ENCODE measurements around the gene TRIM17.

The TRIM17 gene

DNA sequence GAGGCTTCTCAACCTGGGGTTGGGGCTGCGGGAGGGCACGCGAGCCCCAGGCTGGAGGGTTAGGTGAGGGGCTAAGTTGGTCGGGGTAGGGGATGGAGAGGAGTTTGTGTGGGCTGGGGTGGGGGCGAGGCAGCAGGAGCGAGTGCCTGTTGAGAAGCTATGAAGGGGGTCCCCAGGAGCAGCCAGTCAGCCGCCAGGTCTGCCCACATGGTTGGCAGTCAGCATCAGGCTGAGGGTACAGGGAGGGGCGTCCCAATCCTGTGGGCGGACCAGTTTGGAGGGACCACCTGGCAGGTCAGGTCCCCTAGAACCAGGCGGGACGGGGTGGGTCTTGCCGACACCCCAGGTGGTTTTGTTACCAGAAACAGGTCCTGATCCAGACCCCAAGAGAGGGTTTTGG, 400 bp upstream of the TRIM17 start:
- no peak for DNase-seq

DNA sequence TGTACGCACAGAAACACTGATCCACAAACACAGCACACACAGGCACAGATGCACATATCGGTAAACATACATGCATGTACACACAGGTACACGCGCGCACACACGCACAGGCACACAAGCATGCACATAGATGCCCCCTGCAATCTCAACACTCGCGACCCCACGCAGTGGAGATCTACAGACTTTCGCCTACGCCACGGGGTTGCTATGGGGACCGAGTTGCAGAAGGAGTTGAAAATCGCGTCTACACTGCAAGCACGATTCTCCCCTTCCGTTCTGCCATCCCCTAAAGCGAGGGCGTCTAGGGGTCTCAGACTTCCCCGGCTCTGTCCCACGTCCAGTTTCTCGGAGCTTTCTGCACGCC, 826 bp downstream of the TRIM17 start:
- no peak for DNase-seq

DNA sequence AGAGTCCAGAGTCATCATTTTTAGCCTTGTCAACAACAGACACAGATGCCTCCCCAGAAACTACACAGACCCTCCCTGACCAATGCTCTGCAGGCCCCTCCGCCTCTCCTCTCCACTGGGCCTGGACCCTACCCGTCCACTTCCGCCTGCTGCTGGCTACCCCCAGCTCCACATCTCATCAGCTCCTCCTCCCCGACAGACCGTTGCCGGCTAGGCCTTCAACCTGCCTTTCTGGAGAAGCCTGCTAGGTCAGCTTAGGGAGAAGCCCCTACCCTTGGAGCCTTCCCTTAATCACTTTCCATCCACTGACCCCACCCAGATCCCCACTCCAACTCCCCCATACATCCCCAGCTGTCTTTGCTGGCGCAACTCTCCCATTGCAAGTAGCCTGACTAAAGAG, 1.4 kb downstream of the TRIM17 start:
- DNase-seq: no peak

DNA sequence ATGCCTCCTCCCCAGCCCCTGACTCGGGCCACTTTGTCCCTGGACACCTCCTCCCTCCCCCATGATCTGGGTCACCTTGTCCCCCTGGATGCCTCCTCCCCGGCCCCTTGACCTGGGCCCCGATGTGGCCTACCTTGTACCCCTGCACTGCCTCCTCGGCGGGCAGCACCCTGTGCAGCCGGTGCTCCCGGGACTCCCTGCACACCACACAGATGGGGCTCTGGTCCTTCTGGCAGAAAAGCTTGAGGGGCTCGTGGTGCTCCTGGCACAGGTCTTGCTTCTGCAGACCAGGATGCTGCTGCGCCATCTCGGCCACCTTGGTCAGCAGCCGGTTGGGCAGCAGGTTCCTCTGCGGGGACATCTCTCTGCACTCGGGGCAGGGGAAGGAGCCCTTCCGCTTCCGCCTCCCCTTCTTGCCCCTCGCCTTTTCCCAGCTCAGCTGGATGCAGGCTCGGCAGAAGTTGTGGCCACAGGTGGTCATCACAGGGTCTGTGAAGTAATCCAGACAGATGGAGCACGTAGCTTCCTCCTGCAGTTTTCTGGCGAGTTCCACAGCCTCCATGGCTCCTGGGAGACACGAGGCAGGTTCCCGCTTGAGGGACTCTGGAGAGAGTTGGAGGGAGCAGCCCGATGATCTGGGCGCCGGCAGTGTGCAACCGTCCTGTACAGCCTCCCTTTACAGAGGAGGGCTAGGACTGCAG, 2.0 kb downstream of the TRIM17 start:
- no peak for DNase-seq

DNA sequence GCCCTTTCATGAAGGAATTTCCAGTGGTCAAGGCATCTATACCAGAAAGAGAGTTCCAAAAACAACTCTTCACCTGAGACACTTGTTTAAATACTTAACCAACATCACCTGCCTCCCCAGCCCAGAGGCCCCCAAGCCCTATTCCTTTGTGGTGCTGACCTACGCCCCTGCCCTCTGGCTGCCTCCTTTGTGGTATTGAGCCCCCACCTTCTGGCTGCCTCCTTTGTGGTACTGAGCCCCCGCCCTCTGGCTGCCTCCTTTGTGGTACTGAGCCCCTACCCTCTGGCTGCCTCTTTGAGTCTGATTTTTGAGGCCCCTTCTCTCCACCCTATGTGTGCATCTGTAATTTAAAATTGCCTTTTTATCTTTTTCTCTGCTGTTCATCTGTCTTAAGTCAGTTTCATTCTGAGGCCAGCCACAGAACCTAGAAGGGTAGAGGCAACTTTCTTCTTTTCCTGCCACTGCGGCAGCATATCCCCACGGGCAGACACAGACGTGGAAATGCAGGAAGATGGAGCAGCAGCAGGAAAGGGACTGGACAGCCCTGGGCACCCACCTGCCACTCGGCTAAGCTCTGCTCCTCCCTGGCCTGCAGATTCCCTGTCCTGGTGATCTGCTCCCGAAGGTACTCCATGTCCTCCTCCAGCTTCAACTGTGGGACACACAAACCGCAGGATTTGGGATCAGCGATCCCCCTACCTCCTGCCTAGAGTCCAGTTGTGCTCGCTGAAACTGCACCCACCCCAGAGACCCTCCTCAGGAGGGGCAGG, 3.2 kb downstream of the TRIM17 start:
- DNase-seq: no peak

DNA sequence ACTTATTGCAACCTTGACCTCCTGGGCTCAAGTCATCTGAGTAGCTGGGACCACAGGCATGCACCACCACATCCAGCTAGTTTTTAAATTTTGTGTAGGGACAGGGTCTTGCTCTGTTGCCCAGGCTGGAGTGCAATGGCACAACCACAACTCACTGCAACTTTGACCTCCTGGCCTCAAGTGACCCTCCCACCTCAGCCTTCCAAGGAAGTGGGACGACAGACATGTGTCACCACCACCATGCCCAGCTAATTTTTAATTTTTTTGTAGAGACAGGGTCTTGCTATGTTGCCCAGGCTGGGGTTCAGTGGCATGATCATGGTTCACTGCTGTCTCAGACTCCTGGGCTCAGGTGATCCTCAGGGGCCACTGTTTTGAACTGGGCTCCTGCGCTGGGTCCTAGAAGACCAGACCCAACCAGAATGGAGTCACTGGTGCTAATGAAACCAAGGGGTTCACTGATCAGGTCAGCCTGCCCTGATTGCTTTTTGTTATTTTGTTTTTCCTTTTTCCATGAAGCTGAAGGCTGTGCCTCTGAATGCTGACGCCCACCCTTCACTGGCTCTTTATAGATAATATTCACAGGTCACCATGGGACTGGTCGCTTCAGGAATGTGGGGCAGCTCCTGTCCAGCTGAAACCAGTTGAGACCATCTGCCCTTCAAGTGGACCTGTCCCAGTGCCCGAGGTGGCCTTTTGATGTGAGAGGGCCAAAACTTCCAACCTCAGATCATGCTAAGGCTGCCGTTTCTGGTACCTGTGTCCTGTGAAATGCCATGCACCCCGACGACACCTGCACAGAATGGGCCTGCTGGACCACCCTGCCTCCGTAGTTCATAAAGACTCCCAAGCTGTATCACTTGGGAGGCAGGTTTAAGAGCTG, 4.9 kb downstream of the TRIM17 start:
- no peak for DNase-seq

DNA sequence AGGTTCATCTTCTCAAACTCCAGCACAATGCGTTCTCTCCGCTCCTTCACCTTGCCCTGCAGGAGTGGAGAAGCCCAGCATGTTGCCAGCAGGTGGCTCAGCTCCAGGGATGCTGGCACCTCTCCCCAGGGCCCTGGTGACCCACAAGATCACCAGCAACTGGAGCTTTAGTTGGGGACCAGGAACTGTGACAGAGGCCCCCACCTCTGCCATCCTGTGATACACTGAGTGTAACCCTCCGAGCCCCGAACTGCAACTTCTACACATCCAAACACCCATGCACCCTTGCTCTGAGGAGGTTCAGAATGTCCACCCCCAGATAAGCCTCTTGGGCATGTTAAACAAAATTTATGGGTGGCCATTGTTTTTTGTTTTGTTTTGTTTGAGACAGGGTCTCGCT, 5.5 kb downstream of the TRIM17 start:
- DNase-seq: no peak

DNA sequence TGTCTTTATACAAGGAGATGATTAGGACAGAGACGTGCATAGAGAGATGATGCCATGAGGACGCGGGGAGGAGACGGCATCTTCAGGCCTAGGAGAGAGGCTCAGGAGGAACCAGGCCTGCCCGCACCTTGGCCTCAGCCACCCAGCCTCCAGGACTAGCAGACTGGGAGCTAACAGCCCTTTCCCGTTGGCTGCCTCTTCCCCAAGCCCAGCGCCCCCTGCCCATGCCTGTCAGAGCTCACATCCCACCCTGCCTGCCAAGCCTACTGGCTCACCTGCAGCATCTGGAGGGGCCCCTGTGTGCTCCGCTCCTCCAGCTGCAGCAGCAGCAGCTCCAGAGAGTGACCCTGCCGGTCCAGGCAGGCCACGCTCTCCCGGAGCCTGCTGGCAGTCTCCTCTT, 6.0 kb downstream of the TRIM17 start:
- no peak for DNase-seq

DNA sequence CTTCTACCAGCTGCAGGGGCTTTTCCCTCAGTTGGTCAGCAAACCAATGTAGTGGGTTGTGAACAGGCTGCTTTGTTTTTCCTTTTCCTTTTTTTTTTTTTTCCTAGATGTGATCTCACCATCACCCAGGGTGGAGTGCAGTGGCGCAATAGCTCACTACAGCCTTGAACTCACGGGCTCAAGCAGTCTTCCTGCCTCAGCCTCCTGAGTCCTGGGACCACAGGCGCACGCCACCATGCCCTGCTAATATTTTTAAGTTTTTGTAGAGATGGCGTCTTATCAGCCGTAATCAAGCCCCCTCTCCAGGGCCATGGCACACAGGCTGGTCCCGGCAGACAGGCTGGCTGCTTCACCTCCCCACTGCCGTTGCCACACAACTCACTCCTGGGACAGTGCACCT, 6.6 kb downstream of the TRIM17 start:
- DNase-seq: no peak

DNA sequence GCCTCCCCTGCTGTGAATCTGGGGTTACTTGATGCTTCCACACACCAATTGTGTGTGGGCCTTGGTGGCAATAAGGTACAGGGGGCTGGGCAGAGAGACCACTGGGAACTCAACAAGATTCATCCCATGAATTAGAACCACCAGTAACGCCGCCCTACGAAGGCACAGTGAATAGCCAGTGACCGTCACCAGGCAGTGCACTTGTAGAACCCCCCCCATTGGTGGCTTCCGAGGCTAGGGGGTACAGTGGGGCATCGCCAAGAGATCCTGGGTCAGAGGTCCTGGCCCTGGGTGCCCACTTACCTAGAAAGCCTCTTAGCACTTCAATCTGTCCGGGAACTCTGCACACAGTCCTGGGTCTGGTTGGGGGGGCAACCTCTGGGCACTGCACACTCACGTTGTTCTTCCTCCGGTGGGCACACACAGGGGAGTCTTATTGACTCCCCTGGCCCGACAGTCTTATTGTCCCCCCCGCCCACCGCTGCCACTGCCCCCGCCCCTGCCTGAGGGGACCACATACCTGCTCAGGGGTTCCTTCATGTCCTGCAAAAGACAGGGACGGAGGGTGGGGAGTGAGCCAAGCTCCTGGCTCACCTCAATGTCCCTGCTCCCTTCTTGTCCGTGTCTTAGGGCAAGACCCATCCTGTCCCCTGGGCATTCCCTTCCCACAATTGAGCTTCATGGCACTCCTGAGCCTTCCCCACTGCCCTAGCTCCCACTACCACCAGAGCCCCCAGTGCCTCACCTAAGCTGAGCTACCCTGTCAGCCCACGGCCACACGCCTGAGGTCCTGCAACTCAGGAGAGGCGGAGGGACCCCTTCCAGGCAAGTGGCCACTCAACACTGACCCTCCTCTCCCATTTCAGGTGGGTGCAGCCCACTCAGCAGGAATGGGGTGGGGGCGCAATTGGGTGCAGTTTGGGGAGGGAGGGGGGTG, 7.5 kb downstream of the TRIM17 start:
- no peak for DNase-seq

DNA sequence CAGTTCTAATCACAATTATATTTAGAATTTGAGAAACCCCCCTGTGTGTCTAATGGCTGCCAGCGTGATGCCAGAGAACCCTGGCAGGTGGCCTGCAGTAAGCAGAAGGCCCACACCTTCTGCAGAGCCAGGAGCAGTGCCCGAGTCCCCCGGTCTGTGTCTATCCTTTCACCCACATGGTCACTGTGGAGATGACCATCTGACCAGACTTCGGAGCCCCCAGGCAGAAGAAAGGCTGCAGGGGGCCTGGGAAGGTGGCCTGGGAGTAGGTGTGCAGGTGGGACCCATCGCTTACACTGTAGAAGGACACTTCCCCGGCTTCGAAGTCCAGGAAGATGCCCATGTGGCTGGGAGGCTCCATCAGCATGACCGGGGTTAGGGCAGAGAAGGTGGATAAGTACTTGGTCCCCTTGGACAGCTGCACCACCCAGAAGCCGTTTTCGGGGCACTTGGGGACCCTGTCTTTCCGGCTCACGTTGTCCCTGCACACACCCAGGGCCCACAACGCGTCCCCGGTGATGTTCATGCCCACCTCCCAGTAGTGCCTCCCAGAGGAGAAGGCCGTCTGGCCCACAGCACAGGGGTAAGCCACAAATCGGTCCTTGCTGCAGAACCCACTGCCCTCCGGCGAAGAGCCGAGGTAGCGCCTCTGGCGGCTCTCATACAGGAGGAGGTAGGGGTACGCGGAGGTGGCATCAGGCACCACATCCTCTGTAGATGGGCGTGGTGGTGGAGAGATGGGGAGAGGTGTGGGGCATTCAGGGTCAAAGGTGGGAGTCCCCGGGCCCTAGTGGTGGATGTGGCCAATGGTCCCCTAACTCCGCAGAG, 8.4 kb downstream of the TRIM17 start:
- DNase-seq: no peak

DNA sequence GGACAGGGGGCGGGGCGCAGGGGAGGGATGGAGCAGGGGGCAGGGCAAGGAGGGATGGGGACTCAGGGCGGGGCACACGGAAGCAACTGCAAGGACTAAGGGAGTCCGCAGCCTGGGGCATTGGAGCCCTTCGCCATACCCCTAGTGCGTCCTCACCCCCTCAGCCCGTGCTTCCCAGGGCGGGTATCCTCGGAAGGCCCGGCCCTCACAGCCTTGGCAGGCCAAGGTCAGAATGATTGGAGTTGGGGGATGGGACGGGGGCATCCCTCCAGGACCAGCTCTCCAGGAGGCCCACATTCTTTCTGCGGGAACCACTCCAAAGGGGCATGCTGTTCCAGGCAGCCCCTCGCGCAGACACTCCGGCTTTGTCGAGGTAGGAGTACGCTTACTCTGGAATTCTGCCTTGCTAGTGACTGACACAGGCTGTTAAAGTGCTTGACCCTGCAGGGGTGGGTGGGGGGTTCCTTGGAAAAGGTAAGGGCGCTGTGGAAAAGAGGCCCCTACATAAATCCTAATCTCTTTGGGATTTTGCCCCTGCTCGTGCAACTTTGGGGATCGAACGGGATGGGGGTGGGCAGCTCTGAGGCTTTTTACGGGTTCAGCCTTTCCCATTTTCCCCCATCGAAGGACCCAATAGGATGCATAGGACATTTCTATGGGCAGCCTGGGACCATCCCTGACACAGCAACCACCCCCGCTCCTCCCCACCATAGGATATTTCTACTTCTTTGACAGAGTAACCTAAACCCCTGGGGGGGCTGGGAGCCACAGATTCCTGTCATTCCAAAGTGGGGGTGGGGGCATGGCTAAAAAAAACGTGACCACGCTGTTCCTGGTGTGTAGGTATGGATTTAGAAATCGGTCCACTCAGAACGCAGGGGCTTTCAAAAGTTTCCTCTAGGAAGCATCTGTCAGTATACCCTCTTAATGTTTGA, 9.3 kb downstream of the TRIM17 start:
- DNase-seq: no peak

DNA sequence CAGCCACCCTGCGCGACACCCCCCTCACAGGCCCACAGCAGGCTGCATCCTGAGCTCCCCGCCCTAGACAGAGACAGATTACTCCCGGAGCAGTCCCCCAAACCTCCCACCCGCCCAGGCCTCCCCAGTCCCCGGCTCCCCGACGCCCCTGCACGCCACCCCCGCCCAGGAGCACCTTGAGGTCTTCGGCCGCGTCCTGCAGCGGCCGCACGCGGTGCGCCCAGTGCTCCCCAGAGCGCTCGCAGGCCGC, 10.8 kb downstream of the TRIM17 start:
- DNase-seq: peak; percentile 41

DNA sequence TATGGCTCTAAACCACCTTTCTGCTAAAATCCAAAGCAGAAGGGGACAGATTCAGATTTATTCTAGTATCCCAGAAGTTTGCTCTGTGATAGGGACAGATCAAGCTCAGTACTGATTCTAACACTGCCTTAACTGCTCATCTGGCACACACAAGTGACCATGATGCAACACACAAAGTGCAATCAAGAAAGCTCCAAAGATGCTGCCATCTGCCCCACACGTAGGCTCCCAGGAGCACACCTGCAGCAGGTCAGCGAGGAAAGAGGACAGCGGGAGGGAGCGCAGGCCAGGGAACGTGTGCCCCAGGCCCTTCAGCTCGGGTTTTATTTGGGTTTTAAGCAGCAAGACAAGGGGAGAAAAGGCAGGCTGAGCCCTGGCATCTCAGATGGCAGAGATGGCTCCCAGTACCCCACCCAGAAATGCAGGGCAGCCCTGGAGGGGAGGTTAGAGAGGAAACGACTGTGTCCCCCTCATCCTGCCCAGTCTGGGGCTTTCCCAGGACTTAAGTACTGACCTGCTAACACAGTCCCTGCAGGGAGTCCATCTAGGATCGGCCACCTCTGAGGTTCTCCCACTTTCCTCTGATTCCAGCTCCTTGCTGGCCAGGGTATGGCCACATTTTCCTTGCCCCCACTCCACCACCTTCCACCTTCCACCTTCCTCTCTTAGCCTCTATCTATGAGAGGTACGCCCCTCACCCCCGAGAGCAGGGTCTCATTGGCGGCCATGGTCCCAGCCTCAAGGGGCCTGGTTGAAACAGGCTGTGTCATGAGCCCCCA, 11.3 kb downstream of the TRIM17 start:
- DNase-seq: peak; percentile 31

DNA sequence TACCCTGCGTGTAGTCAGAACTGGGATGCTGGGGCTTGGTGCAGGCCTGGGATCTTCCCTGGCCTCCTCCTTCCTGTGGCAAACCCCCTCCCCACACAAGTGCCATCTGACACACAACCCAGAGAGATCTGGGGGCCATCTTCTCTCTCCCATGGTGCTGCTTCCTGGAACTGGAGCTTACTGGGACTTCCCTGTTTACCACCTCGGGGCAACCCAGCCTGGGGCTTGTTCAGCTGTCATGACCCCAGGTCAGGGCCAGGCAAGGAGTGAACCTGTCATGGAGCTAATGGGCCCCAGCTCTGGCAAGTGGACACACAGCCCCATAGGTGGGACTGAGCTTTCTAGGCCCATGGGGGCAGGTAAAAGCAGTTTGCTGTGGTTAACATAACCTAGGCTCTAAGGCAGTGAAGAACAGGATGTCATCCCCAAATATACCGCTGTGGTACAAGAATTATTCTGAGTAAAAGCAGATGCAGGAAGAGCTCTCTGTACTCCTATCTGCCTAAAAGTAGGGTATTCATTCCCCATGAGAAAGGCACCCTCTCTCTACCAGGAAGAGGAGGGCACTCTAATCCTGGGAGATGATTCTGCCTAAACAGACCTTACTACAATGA, 12.4 kb downstream of the TRIM17 start:
- no peak for DNase-seq

DNA sequence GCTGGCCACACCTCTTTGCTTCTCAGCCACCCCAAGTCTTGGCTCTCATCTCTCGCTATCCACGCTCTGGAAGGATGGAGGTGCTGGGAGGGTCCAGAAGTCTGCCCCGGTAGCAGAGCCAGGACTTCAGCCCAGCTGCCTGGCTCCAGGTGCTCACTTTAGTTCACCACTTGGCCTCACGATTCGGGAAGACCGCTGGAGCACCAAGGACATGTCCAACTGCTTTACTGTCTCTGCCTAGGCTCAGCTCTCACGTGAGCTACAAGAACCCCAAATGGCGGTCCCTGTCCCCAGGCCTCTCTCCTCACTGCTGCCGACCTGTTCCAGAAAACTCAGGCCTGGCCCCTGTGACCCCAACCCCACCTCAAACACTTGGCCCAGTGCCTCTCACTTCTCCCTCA, 13.4 kb downstream of the TRIM17 start:
- DNase-seq: peak; percentile 44

DNA sequence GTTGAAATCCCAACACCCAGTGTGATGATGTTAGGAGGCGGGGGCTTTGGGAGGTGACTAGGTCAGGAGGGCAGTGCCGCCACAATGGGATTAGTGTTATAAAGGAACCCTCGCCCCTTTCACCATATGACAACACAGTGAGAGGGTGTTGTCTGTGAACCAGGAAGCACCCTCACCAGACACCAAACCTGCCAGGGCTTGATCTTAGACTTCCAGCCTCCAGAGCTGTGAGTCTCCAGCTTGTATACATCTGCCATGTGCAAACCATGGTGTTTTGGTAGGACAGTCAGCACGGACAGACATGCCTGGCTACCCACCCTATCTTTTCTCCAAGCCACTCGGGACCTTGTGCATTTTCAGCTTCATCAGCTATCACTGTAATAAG, 14.0 kb downstream of the TRIM17 start:
- DNase-seq: no peak

DNA sequence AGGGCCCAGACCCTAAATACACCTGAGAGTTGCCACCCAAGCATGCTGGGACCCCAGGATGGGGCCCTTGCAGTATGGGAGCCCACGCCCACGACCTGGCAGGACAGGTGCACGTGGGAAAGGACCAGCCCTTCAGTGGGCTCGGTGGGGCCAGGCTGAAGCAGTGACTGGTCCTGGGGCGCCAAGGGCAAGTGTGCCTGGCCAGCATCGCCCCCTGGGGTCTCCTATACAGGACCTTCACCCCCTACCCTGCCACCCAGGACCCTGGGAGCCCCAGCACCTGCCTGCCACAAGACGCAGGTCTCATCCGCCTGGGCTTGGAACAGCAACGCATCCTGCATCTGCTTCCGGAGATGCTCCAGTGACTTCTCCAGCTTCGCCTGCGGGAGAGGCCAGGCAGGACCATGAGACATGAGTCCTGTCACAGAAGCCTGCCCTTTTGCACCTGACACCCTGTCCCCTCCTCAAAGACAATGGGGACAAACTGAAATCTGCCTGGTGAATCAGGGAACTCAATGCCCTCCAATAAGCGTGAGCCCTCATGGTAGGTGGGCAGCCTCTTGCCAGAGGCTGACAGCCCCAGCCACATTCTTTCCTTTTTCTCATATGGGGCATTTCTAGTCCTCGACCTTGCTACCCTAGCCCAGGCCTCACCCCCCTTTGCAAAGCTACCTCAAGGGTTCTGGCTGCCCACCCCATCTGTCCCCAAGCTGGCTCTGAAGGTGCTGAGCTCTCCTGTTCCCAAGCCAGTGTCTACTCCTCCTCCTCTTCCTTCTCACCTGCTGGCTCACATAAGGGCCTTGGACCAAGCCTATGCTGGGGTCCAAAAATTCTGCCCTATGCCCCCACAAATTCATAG, 14.7 kb downstream of the TRIM17 start:
- no peak for DNase-seq
